Central memory CD4-positive, alpha-beta T cell (primary cell): ENCODE measurements around the gene CPNE4.
"Not testable (repeated sequence)": the region's sequence is repeated elsewhere in the genome, so short reads cannot be mapped to it uniquely, and the experiment has no call there.

Source experiments
- DNase-seq: peaks from one replicate; pipeline ENCODE4 v3.0.0; 2022

The CPNE4 gene

DNA sequence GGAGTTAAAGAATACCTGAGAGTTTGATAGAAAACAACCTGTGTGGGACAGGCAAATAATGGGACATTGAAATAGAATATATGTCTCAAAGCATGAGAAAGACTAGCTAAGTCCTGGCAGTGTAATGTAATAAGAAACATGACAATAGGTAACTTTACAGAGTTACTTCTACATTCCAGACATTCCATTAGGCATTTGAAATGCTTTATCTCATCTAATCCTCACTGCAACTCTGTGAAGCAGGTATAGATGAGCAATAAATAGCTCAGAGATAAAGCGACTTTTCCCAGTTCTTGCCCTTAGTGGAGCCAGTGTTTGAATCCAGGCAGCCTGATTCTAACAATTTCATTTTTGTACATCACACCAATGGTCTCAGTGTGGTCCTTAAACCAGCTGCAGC lies 76.8 kb downstream of the CPNE4 start:
- no peak for DNase-seq

DNA sequence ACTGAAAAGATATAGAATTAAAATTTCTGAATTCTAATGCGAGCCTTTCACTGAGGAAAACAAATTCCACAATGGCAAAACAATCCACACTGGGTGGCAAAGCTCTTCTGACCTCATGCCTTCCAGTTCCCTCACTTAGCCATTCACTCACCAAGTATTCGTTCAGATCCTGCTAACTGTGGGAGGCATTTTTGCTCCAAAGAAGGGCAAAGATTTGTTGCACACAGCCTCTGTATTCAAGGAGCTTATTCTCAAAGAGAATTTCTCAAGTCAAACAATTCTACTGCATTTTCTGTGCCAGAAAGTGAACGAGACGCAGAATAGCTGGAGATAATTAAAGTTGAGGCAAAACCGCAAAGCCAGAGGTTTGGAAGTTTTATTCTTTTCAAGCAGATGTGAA lies 77.3 kb downstream of the CPNE4 start:
- no peak for DNase-seq

DNA sequence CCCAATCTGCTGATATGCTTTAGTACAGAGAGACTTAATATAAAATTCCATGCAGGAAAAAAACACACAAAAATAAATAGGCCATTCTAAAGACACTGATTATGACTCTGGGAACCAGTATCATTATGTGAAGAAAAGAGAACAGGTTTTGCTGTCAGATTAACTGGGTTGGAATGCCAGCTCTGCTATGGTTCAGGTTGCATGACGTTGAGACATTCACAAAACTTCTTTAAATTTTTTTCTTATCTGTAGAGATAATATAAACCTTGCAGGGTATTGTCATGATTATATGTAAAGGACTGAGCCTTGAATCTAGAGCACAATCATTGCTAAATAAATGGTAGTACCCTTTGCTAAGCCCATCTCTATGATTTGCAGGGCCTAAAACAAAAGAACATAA lies 86.0 kb downstream of the CPNE4 start:
- no peak for DNase-seq

DNA sequence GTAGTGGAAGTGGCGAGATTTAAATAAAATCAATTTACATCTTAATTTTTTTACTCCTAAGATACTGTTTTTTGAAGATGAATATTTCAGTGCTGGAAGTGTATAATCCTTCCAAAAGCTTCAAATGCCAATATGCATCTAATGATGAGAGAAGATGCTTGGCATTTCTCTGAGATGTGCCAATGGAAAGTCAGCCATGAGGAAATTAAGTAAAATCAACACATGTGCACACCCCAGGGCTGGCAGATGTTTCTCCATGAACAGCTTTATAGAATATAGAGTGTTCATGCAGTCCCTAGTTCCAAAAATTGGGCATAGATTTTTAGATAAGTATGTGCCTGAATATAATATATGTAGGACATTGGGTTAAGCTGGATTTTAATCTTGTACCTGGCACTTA lies 90.1 kb downstream of the CPNE4 start:
- no peak for DNase-seq

- DNase-seq, result no peak
Measured at GRCh38 chr3:131933665-131934064, 101.1 kb downstream of the CPNE4 start.

DNA sequence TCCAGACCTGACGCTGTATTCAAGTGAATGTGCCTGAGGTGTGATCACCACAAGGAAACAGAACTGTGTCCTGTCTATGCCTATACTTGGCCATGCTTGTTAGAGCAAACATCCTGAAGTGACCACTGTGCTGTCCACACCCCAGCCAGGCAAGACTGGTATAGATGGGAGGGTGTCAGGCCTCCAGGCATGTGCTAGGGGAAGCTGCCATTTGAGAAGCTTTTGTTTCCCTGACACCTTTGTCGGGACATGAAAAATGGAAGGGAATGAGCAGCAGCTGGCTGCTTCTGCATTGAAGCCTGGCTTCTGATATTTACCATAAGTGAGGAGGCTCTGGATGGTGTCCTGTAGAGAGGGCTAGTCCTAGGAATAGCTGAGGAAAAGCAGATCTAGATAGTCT lies 106.2 kb downstream of the CPNE4 start:
- no peak for DNase-seq

DNA sequence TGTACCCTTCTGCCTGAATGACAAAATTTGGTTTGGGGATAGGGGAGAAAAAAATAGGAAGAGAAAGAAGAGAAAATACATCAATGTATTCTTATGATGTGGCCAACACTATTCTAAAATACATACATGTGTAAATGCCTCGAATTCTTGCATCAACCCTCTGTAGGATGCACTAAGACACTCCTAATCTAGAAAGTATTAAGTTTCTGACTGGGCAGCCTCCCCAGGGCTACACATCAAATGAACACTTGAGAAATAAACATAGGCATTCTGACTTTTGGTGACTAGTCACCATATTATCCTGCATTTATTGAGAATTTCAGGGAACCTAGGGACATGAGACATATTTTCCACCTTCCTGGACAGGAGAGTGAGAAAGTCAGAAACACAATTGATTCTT lies 109.2 kb downstream of the CPNE4 start:
- no peak for DNase-seq

GRCh38 chr3:131922356-131922755 lies 112.5 kb downstream of the CPNE4 start:
- no peak for DNase-seq

- DNase-seq, result no peak
Measured at GRCh38 chr3:131917006-131917405, 117.8 kb downstream of the CPNE4 start.

- DNase-seq, result no peak
Measured at GRCh38 chr3:131914090-131914691, 120.6 kb downstream of the CPNE4 start.

DNA sequence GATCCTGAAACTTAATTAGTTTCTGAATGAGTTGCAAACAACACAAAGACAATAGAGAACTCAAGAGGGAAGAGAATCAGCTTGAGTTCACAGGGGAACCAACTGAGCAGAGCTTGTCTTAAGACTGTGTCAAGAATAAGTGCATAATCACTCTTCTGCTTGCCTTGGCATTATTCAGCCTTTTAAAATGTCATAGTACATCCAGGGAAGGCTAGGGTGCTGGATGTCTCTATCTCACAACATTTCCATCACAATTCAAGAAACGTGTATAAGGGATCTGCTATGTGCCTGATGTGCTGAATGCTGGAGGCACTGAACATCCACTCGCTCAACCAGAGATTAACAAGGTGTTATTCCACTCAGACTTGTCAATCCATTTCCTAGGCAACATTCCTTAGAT lies 122.6 kb downstream of the CPNE4 start:
- no peak for DNase-seq

DNA sequence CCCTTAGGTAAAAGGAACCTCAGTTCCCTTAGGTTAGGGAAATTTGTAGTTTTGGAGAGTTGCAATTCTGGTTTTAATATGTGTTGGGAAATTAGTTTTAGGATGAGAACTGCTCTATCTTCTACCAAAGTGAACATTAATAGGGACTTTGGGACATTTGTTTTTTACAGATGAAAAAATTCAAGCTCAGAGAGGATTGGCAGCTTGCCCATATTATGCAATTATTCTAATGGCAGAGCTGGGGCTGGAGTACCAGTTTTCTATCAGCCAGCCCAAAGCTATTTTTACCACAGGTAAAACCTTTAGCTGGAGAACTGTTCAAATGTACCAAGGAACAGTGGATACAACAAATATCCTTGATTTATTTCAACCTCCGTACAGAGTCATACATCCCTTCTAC lies 127.0 kb downstream of the CPNE4 start:
- no peak for DNase-seq

- DNase-seq, result no peak
Measured at GRCh38 chr3:131903988-131904415, 130.8 kb downstream of the CPNE4 start.

- DNase-seq, result no peak
Measured at GRCh38 chr3:131901686-131902085, 133.1 kb downstream of the CPNE4 start.

GRCh38 chr3:131900891-131901290 lies 133.9 kb downstream of the CPNE4 start:
- no peak for DNase-seq

DNA sequence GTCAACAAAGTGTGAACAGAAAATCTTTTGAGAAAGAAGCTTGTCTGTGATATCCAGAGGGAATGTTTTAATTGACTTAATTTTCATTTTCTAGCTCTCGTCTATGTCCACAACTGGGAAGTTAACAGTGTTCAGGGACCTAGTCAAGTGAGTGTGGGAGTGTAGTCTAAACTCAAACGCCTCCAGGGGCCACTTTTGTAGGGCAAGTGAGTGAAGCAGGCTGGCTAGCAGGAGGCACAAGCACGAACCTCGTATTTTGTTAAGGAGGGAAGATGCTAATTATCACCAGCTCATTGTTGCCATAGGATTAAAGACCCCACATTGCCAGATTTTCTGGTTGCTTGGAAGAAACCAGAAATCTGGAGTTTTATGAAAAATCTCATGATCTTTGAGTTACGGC lies 135.8 kb downstream of the CPNE4 start:
- DNase-seq, result no peak

DNA sequence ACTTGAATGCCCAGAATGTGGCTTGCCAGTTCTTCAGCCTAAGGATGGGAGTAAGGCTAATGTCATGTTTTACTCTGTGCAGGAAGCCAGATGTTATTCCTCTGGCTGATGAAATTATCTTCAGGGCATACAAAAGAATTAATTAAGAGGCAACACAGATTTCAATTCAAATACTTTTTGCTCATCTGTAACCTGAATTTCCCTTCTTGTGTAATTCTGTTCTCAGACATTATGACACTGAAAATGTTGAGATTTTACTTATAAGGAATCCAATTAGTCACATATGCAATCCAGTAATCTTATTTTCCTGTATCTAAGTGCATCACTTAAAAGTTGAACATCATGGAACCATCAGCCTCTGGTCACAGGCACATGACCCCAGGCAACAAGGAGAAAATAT lies 136.5 kb downstream of the CPNE4 start:
- no peak for DNase-seq

GRCh38 chr3:131896285-131896684 lies 138.5 kb downstream of the CPNE4 start:
- no peak for DNase-seq

DNA sequence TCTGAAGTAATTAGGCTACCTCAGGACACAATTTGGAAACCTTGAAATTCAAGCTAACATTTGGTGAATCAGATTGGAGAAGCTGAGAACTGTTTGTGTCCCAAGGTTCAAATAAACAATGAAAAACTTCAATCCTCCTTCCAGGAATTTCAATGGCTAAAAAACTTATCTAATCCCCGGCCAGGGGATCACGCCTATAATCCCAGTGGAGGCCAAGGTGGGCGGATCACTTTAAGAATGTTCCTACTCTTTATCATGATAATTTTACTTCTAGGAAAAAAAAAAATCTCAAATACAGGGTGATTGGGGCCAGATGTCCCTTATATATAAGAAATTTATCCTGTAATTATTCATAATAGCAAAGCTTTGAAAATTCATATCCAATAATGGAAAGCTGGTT lies 139.0 kb downstream of the CPNE4 start:
- no peak for DNase-seq

DNA sequence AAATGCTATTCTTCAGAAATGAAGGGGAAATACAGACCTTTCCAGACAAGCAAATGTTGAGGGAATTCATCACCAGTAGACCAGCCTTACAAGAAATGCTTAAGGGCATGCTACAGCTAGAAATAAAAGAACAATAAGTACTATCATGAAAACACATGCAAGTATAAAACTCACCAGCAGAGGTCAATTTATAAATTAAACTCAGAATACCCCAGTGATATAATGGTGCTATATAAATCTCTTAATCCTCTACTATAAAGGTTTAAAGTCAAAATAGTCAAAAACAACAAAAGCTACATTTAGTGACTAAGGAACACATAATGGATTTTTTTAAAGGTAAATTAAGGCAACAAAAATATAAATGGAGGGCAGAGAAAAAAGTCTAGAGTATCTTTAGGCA lies 142.5 kb downstream of the CPNE4 start:
- DNase-seq, result no peak

DNA sequence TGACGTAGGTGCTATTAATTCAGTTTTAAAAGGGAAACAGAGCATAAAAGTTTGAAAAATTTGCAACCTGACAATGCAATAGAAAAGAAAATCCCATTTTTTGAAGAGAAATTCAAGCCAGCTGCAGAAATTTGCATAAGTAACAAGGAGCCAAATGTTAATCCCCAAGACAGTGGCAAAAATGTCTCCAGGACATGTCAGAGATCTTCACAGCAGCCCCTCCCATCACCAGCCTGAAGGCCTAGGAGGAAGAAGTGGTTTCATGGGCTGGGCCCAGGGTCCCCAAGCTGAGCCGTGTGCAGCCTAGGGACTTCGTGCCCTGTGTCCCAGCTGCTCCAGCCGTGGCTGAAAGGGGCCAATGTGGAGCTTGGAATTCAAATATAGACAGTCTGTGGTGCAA lies 148.9 kb downstream of the CPNE4 start:
- not testable (repeated sequence) for DNase-seq

- no peak for DNase-seq
Measured at GRCh38 chr3:131883711-131884407, 151.0 kb downstream of the CPNE4 start.

- DNase-seq, result no peak
Measured at GRCh38 chr3:131883086-131883485, 151.7 kb downstream of the CPNE4 start.

DNA sequence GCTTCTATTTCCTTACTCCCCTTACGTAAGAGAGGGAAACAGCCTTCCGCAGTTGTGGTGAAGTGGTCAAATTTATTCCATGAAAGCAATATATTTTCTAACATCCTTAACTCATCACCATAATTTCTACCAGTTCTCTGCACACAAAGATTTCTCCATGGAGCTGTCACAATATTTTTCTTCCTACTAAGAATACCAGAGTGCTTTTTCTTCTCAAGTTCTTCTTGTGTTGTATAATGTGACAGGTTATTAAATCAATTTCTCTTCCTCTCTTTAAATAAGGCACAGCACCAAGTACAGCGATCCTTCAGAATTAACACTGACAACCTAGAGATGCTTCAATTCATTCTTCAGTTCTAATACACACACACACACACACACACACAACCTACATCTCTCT lies 153.0 kb downstream of the CPNE4 start:
- DNase-seq, result no peak

DNA sequence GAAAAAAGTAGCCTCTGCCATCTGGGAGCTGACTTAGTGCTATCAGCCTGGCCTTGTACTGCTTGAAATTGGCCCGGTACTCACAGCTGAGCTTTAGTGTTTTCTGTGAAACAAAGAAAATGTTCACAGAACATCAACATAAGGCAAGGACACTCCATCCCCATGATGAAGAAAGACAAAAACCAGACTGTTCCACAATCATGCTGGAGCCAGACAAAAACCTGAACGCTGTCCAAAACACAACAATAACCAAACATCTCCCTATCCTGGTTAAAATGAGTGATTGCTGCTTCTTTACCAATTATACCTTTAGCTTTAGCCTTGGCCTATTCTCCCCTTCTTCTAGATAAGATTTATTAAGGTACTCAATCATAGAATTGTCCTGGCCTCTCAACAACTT lies 153.9 kb downstream of the CPNE4 start:
- no peak for DNase-seq
